Hair follicular keratinocyte (primary cell): ENCODE results near the gene SRRM1. TPM values are rescaled to one million over a fixed set of nuclear protein-coding genes. Genes with fewer than 3 reads are reported as not detected.

Experiments
- total RNA-seq: library from RNA; depleted of rRNA; stranded (reverse); fragments of >200 nt; gene quantifications from 2 replicates; pipeline ENCODE4 v1.2.3, GENCODE V29; 2015

Gene SRRM1, protein sequence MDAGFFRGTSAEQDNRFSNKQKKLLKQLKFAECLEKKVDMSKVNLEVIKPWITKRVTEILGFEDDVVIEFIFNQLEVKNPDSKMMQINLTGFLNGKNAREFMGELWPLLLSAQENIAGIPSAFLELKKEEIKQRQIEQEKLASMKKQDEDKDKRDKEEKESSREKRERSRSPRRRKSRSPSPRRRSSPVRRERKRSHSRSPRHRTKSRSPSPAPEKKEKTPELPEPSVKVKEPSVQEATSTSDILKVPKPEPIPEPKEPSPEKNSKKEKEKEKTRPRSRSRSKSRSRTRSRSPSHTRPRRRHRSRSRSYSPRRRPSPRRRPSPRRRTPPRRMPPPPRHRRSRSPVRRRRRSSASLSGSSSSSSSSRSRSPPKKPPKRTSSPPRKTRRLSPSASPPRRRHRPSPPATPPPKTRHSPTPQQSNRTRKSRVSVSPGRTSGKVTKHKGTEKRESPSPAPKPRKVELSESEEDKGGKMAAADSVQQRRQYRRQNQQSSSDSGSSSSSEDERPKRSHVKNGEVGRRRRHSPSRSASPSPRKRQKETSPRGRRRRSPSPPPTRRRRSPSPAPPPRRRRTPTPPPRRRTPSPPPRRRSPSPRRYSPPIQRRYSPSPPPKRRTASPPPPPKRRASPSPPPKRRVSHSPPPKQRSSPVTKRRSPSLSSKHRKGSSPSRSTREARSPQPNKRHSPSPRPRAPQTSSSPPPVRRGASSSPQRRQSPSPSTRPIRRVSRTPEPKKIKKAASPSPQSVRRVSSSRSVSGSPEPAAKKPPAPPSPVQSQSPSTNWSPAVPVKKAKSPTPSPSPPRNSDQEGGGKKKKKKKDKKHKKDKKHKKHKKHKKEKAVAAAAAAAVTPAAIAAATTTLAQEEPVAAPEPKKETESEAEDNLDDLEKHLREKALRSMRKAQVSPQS
- total RNA-seq, result 43.4 and 64.5 TPM in 2 replicates

DNA sequence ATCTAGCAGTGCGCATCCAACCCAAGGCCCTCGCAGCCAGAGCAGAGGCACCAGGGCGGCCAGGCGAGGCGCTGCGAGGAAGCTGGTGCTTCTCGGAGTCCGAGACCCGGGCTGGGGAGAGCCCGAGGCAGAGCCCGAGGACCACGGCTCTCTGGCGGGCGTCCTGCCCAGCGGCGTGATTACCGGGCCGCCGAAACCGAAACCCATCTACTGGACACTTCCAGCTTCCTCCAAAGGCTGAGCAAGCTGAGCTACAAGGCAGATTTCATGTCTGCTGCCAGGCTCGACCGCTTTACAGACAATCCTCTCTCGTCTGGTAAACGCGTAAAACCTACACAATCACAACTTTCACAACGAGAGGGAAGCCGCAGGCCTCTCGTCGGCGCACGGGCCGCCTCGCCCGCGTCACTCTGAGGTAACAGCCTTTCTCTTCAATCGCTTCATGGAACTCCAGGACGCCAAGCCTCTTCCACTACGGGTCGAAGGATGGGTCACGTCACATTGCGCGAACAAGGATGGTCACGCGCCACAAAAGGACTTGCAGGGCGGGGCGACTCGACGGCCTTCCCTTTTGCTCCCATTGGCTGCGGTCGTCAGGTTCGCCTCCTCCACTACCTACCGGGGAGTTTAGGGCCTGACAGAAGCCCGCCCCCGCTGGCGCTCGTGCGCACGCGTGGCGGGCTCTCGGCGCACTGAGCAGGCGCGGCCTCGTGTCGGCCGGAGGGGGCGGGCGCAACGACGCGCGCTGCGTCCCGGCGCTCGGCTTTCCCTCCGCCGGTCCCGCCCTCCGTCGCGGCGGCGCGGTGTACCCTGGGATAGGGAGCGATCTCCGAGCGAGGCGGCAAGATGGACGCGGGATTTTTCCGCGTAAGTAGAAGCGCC is at the start of gene SRRM1:
TSS of gene SRRM1 (plus strand) at position 822 of the 882 bp plus-strand sequence. CDS start at position 847, 25 bp downstream.

Other genes with a start within 250 kb of the SRRM1 start
- 10.2 TPM in 2 replicates for gene STPG1, start 229.5 kb upstream of the SRRM1 start, total RNA-seq
- 43.9 and 46.5 TPM in 2 replicates for gene NIPAL3, start 227.5 kb upstream of the SRRM1 start, total RNA-seq
- gene RCAN3, start 140.5 kb upstream of the SRRM1 start, total RNA-seq, result 14.8 and 27.4 TPM in 2 replicates
- gene NCMAP, start 87.2 kb upstream of the SRRM1 start, total RNA-seq, result not detected in 2 replicates
- 97.6 and 169 TPM in 2 replicates for gene CLIC4, start 102.1 kb downstream of the SRRM1 start, total RNA-seq